Lower leg skin (tissue), 3 donors: ENCODE results near the gene TANC1.
"Not testable (repeated sequence)": the region's sequence is repeated elsewhere in the genome, so short reads cannot be mapped to it uniquely, and the experiment has no call there.

Experiments used
- CTCF ChIP-seq, 3 donors: fragments of 450-650 bp; IDR thresholded peaks; one replicate each; pipeline ENCODE4 v1.5.1; 2016; ENCODE audit warnings: antibody characterized with exemption in 3 of 3, mild to moderate bottlenecking in 3 of 3, moderate library complexity in 2 of 3
- POLR2A ChIP-seq, 2 donors: fragments of 450-650 bp; IDR thresholded peaks; one replicate each; pipeline ENCODE4 v1.6.1; 2016 to 2017; ENCODE audit warnings: antibody characterized with exemption in 2 of 2, mild to moderate bottlenecking in 1 of 2, moderate library complexity in 1 of 2

- TF ChIP-seq CTCF, POLR2A (IDR thresholded peaks at IDR 0.05): not testable (repeated sequence)
Observed at GRCh38 chr2:159096302-159096855, 127.9 kb downstream of the TANC1 start.
